Activated CD8-positive, alpha-beta memory T cell treated with anti-CD3 and anti-CD28 coated beads for 4 hours (primary cell): ENCODE results near the gene PCDHGA6.
"Not testable (repeated sequence)": the region's sequence is repeated elsewhere in the genome, so short reads cannot be mapped to it uniquely, and the experiment has no call there.

ENCODE experiments used
- DNase-seq, 2 donors: peaks; one replicate each; pipeline ENCODE4 v3.0.0-alpha.2; 2020; ENCODE audit warnings: low read depth in 2 of 2

Gene PCDHGA6

DNA sequence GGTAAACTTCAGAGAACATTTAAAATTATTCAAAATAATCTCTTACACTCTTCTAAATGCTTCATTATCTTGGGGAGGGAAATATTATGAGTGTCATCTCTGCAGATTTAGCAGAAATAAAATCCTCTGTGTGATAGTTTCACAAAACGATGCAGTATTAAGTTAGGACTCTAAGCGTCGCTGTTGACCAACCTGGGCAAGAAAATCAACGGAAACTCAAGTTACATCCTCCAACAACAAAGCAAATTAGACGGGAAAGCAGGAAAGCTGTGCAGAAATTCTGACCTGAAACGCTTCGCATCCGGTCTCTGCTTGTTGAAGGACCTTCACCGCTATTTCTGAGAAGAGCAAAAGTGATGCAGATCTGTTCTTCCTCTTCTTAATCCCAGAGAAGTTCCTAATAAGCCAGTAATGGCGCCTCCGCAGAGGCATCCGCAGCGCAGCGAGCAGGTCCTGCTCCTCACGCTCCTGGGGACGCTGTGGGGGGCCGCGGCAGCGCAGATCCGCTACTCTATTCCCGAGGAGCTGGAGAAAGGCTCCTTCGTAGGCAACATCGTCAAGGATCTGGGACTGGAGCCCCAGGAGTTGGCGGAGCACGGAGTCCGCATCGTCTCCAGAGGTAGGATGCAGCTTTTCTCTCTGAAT lies at the start of gene PCDHGA6:
PCDHGA6 (plus strand) TSS at position 219 of the 645 bp plus-strand sequence; CDS start at position 412, 193 bp downstream.
- DNase-seq, result no peak

DNA sequence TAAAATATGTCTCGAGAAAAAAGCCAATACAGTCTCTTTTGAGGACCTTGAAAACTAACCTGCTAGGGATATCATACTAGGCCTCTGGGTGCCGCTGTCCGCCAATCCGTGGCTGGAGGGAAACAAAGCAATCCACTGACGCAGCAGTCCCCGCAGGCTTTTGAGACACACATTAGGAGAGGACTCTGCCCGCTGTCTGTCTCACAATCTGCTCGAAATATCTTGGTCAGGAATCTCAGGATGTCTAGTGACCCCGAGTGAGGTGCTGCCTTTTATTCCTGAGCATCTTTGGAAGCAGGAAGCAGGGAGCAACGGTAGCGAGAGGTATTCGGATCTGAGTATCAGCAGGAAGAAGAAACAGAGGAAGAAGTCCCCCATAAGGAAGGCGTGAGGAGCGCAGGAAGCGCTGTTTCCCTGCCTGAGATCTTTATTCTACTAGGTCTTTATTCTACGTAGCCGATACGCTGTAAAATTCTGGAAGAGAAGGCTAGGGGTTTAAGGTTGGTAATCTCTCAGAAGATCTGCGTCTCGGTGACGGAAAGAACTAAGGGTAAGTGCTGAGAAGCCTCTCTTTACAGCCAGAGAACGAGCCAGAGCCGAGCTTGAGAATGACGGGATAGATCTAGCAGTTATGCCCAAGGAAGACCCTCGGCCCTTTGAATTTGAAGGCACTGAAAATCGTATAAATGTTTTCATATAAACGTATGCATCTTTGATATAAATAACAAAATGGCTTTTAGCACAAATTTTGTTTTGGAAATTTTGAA lies 47.4 kb upstream of the PCDHGA6 start:
- DNase-seq, result peak; percentile 22 to 42

DNA sequence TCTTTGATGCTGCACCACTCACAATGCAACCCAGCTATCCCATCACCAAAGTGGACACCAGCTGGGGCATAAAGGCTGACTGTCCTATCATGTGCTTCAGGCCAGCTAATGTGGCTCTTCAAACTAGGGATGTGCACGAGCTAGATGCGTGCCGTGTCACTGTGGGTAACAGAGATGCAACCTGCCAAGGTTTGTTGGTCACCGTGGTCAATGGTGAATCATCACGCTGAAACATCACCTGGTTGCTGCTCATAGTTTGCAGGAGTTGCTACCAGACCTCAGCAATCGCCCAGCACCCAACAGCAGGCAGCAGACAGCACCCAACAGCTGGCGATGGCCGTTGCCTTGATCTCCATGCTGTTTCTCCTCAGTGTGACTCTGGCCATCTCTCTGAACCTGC lies 45.5 kb upstream of the PCDHGA6 start:
- DNase-seq, result no peak

DNA sequence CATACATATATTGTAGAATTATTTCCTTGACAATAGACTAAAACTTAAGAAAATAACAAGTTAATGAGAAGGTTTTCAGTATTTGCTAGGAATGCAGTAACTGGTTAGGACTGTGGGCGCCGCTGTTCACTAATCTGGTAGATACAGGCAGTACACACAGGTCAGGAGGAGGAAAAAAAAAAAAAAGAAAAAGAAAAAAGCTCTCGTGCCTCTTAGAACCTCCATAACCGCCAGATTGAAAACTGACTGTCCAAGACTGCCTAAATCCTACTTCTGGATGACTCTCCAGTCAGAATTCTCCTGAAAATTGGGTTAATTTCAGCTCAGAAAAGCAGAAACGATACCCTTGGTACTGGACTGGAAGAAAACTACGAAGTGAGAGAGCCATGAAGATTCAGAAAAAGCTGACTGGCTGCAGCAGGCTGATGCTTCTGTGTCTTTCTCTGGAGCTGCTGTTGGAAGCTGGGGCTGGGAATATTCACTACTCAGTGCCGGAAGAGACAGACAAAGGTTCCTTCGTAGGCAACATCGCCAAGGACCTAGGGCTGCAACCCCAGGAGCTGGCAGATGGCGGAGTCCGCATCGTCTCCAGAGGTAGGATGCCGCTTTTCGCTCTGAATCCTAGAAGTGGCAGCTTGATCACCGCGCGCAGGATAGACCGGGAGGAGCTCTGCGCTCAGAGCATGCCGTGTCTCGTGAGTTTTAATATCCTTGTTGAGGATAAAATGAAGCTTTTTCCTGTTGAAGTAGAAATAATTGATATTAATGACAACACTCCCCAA lies 43.2 kb upstream of the PCDHGA6 start, which contains the start of gene PCDHGA1:
PCDHGA1 (plus strand) TSS at position 216 of the 782 bp plus-strand sequence.
- DNase-seq, result no peak

DNA sequence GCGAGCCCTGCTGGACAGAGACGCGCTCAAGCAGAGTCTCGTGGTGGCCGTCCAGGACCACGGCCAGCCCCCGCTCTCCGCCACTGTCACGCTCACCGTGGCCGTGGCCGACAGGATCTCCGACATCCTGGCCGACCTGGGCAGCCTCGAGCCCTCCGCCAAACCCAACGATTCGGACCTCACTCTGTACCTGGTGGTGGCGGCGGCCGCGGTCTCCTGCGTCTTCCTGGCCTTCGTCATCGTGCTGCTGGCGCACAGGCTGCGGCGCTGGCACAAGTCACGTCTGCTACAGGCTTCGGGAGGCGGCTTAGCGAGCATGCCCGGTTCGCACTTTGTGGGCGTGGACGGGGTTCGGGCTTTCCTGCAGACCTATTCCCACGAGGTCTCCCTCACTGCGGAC lies 41.1 kb upstream of the PCDHGA6 start:
- DNase-seq, result not testable (repeated sequence)

DNA sequence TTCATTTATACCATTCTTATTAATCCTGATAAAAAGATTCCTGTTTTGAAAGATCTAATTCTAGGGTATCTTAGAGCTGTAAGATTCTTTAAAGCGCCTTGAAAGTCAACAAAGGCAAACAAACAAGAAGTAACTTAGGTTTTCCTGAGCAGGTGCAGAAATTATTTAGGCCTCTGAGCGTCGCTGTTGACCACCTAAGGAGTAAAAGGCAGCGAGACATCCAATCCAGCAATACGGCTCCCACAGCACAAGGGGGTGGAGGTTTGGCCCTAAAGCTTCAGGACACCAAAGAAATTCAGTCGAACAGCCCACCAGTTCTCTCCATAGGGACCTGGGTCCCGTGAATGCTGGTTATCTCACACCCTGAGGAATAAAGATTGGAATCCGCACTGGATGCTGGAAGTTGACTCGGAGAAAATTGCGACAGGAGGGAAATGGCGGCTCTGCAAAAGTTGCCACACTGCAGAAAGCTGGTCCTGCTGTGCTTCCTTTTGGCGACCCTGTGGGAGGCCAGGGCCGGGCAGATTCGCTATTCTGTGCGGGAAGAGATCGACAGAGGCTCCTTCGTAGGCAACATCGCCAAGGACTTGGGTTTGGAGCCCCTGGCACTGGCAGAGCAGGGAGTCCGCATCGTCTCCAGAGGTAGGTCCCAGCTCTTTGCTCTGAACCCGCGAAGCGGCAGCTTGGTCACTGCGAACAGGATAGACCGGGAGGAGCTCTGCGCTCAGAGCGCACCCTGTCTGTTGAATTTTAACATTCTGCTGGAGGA lies 35.0 kb upstream of the PCDHGA6 start, which contains the start of gene PCDHGA2:
PCDHGA2 (plus strand) TSS at position 223 of the 769 bp plus-strand sequence.
- DNase-seq, result no peak

DNA sequence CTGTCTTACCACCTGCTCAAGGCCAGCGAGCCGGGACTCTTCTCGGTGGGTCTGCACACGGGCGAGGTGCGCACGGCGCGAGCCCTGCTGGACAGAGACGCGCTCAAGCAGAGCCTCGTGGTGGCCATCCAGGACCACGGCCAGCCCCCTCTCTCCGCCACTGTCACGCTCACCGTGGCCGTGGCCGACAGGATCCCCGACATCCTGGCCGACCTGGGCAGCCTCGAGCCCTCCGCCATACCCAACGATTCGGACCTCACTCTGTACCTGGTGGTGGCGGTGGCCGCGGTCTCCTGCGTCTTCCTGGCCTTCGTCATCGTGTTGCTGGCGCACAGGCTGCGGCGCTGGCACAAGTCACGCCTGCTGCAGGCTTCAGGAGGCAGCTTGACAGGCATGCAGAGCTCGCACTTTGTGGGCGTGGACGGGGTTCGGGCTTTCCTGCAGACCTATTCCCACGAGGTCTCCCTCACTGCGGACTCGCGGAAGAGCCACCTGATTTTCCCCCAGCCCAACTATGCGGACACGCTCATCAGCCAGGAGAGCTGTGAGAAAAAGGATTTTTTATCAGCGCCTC lies 32.8 kb upstream of the PCDHGA6 start:
- DNase-seq, result not testable (repeated sequence)

DNA sequence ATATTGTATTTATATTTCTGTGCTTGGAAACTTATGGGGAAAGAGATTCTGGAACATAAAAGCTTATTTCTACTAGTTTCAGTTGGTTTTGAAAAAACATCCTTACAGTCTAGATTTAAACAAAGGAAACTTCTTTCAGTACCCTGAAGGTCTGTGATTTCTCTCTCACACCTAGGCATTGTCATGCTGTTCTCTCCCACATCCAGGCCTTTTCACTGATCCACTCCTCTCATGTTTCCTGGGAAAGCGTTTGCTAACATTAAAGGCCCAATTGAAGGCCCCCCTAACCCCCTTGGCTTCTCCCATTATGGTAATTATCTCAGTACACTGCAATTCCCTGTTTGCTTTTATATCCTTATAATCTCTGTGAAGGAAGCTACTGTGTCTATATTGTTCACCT lies 30.9 kb upstream of the PCDHGA6 start:
- DNase-seq, result no peak

DNA sequence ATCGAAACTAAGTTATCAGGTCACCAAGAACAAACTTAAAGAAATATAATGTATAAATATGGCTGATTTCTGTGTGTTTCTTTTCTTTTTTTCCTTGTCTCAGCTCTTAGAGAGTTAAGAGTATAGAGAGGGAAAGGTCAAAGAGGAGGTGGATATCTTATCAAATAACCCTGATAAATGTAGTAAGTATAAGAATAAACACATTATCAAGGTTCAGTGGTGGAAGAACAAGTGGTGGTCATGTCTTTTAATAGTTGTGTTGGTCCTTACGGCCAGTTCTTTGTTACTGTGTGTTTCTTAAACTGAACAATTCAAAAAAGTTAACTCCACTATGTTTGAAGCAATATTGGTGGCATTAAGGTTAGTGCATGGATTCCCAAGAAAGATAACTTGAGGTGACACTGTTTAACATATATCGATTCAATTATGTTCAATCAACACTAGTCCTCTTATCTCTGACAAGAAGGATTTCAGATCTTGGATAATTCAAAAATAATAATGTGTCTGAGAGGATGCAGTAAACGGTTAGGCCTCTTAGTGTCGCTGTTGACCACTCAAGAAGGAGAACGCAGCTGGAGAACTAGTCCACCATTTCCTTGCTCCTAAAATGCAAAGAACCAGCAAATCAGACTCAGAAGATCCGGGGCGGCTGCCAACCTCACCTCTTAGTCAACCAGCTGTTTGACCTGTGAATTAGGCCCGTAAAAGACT lies 30.3 kb upstream of the PCDHGA6 start, which contains the start of gene PCDHGA3:
PCDHGA3 (plus strand) TSS at position 588 of the 711 bp plus-strand sequence. CDS start 205 bp downstream, outside the sequence.
- DNase-seq, result no peak

DNA sequence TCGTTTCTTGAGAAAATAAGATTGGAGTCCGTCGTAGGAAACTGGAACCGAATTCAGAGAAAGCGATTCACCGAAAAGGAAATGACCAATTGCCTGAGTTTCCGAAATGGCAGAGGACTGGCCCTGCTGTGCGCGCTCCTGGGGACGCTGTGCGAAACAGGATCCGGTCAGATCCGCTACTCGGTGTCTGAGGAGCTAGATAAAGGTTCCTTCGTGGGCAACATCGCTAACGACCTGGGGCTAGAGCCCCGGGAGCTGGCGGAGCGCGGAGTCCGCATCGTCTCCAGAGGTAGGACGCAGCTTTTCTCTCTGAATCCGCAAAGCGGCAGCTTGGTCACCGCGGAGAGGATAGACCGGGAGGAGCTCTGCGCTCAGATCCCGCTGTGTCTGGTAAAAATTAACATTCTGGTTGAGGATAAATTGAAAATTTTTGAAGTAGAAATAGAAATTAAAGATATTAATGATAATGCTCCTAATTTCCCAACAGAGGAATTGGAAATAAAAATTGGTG lies 29.7 kb upstream of the PCDHGA6 start:
- no peak for DNase-seq

DNA sequence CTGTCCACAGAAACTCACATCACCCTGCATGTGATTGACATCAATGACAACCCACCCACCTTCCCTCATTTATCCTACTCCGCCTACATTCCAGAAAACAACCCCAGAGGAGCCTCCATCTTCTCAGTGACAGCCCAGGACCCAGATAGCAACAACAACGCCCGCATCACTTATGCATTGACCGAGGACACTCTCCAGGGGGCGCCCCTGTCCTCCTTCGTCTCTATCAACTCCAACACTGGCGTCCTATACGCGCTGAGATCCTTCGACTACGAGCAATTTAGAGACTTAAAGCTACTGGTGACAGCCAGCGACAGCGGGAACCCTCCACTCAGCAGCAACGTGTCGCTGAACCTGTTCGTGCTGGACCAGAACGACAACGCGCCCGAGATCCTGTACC lies 28.4 kb upstream of the PCDHGA6 start:
- DNase-seq, result no peak

DNA sequence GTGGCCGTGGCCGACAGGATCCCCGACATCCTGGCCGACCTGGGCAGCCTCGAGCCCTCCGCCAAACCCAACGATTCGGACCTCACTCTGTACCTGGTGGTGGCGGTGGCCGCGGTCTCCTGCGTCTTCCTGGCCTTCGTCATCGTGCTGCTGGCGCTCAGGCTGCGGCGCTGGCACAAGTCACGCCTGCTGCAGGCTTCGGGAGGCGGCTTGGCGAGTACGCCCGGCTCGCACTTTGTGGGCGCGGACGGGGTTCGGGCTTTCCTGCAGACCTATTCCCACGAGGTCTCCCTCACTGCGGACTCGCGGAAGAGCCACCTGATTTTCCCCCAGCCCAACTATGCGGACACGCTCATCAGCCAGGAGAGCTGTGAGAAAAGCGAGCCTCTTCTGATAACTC lies 27.7 kb upstream of the PCDHGA6 start:
- not testable (repeated sequence) for DNase-seq

DNA sequence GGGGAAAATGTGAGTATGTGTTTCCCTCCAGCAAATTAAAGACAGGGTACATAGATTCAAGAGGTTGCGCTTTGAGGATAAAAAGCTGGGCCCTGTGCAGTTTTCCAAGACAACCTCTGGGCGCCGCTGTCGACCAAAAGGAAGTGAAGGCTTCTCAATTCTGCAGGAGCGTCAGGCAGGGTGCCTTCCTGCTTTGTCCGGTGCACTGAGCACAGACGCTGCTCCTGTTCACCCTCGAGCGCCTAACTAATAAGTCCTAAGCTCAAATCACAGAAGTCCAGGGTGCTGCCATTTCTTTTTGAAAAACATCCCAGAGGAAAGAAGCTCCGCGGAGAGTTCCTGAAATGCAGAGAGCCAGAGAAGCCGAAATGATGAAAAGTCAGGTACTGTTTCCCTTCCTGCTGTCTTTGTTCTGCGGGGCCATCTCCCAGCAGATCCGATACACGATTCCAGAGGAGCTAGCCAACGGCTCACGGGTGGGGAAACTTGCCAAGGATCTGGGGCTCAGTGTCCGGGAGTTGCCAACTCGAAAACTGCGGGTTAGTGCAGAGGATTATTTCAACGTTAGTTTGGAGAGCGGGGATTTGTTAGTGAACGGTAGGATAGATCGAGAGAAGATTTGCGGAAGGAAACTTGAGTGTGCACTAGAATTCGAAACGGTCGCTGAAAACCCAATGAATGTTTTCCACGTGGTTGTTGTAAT lies 23.6 kb upstream of the PCDHGA6 start, which contains the start of gene PCDHGB1:
PCDHGB1 (plus strand) TSS at position 183 of the 703 bp plus-strand sequence; CDS start at position 345, 162 bp downstream.
- DNase-seq, result no peak

DNA sequence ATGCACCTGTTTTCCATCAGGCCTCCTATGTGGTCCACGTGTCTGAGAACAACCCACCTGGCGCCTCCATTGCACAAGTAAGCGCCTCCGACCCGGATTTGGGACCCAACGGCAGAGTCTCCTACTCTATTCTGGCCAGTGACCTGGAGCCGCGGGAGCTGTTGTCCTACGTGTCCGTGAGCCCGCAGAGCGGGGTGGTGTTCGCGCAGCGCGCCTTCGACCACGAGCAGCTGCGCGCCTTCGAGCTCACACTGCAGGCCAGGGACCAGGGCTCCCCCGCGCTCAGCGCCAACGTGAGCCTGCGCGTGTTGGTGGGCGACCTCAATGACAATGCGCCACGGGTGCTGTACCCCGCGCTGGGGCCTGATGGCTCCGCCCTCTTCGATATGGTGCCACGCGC lies 22.1 kb upstream of the PCDHGA6 start:
- no peak for DNase-seq

DNA sequence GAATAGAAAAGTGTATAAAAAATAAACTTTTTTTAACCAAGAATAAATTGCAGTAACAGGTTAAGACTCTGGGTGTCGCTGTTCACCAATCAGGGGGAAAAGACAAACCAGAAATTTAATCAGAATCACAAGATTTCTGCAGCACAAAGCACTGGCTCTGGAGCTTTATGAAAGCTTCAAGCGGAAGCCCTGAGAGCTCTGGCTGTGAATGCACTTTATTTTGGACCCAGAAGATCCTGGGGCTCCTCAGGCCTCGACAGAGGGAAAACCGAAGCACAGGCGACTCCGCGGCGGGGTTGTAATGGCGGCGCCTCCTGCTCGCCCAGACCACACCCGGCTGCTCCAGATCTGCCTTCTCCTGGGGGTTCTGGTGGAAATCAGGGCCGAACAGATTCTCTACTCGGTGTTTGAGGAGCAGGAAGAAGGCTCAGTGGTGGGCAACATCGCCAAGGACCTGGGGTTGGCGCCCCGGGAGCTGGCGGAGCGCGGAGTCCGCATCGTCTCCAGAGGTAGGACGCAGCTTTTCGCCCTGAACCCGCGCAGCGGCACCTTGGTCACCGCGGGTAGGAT lies 18.7 kb upstream of the PCDHGA6 start, which contains the start of gene PCDHGA4:
PCDHGA4 (plus strand) TSS at position 122 of the 570 bp plus-strand sequence; CDS start at position 209, 87 bp downstream.
- DNase-seq, result no peak

DNA sequence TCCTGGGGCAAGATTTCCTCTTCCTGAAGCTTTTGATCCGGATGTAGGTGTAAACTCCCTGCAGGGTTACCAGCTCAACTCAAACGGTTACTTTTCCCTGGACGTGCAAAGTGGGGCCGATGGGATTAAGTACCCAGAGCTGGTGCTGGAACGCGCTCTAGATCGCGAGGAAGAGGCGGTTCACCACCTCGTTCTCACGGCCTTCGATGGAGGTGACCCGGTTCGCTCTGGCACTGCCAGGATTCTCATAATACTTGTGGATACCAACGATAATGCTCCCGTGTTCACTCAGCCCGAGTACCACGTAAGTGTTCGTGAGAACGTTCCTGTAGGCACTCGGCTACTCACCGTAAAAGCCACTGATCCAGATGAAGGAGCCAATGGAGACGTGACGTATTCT lies 18.1 kb upstream of the PCDHGA6 start:
- no peak for DNase-seq

DNA sequence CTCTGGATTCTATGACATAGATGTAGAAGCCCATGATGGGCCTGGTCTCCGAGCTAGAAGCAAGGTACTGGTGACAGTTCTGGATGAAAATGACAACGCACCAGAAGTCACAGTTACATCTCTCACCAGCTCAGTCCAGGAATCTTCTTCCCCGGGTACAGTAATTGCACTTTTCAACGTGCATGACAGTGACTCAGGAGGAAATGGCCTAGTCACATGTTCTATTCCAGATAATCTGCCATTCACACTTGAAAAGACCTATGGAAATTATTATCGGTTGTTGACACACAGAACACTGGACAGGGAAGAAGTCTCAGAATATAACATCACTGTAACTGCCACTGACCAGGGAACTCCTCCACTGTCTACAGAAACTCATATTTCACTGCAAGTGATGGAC lies 17.6 kb upstream of the PCDHGA6 start:
- no peak for DNase-seq

DNA sequence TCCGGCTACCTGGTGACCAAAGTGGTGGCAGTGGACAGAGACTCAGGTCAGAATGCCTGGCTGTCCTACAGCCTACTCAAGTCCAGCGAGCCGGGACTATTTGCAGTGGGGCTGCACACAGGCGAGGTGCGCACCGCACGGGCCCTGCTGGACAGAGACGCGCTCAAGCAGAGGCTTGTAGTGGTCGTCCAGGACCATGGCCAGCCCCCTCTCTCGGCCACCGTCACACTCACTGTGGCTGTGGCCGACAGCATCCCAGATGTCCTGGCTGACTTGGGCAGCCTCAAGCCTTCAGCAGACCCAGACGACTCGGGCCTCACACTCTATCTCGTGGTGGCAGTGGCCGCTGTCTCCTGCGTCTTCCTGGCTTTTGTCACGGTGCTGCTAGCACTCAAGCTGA lies 16.7 kb upstream of the PCDHGA6 start:
- DNase-seq, result no peak
